ENCODE data around the gene JAKMIP2.
"Not testable (repeated sequence)": the region's sequence is repeated elsewhere in the genome, so short reads cannot be mapped to it uniquely, and the experiment has no call there.

Gene JAKMIP2

GRCh38 chr5:147746986-147747385, 35.5 kb downstream of the JAKMIP2 start:
- DNase-seq (ENCODE audit: low spot score), result no peak

- DNase-seq (ENCODE audit: low spot score), result no peak
These were observed 38.7 kb downstream of the JAKMIP2 start for GRCh38 chr5:147743678-147744374.

DNA sequence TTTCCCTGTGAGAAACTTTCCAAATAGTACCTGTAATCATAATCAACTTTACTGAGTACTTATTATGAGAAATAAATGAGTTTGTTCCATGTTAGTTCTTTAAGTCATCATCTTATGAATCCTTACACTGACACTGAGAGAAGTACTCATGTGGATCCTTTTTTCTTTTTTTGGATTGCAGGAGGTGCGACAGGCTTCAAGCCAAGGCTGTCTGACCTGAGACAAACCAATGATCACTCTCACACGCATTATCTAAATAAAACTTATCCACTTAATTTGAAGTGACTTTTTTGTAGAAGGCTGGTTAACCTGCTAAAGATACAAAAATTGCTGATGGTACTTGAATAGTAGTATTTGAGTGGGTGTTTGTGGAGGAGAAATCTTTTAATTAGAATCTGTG, 39.5 kb downstream of the JAKMIP2 start:
- DNase-seq (ENCODE audit: low spot score), result no peak

GRCh38 chr5:147742151-147742550, 40.4 kb downstream of the JAKMIP2 start:
- no peak for DNase-seq (ENCODE audit: low spot score)

- no peak for DNase-seq (ENCODE audit: low spot score)
These were observed 41.7 kb downstream of the JAKMIP2 start for GRCh38 chr5:147740864-147741263.

DNA sequence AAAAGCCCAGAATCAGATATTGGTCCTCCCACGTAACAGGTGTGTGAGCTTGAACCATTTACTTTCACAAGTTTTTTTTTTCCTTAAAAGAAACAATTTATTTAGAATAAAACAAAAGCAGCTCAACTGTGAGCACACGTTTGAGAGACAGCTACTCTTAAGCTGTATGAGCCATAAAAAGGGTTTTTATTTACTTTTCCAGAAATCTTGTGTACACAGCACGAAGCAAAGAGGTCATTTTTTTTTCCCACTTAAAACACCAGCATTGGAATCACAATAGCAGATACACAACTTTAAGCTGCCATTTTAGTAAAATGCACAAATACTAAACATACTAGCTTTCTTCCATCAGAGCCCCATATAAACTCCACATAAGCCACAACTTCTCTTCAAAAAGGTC, 44.6 kb downstream of the JAKMIP2 start:
- no peak for DNase-seq (ENCODE audit: low spot score)

DNA sequence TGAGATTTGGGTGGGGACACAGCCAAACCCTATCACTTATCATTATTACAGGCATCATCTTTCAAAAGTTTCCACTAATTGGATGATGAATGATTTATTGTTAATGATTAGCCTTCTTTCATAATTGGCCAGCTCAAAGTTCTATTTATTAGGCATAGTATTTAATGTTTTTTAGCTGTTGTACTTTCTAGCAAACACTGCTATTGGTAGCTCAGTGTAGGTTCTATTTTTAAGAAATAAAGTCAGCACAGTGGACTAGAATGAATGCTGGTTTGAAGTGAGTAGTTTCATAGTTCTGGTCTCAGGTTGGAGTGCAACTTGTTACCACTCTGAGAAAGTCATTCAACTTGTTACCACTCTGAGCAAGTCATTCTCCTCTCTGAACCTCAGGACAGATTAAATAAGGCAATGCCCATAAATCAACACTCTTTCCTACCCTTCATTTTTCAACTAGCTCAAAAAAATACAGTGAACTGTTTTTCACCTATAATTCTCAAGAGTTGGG, 46.9 kb downstream of the JAKMIP2 start:
- DNase-seq (ENCODE audit: low spot score), result no peak

- no peak for DNase-seq (ENCODE audit: low spot score)
These were observed 47.6 kb downstream of the JAKMIP2 start for GRCh38 chr5:147734894-147735293.

- no peak for DNase-seq (ENCODE audit: low spot score)
These were observed 49.5 kb downstream of the JAKMIP2 start for GRCh38 chr5:147733075-147733474.

- no peak for DNase-seq (ENCODE audit: low spot score)
These were observed 50.1 kb downstream of the JAKMIP2 start for GRCh38 chr5:147732291-147732883.

GRCh38 chr5:147731431-147732290, 50.9 kb downstream of the JAKMIP2 start:
- no peak for DNase-seq (ENCODE audit: low spot score)

DNA sequence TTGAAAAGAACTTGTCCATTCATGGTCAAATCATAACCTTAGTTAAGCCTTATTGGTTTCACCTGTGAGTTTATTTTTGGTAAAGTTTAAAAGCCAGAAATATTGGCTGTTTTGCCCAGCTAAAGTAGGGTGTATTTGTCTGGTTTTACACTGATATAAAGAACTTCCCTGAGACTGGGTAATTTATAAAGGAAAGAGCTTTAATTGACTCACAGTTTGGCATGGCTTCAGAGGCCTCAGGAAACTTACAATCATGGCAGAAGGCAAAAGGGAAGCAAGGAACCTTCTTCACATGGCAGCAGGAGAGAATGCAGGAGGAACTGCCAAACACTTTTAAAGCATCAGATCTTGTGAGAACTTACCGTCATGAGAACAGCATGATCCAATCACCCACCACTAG, 55.3 kb downstream of the JAKMIP2 start:
- no peak for DNase-seq (ENCODE audit: low spot score)

GRCh38 chr5:147721191-147721960, 61.2 kb downstream of the JAKMIP2 start:
- not testable (repeated sequence) for DNase-seq (ENCODE audit: low spot score)

DNA sequence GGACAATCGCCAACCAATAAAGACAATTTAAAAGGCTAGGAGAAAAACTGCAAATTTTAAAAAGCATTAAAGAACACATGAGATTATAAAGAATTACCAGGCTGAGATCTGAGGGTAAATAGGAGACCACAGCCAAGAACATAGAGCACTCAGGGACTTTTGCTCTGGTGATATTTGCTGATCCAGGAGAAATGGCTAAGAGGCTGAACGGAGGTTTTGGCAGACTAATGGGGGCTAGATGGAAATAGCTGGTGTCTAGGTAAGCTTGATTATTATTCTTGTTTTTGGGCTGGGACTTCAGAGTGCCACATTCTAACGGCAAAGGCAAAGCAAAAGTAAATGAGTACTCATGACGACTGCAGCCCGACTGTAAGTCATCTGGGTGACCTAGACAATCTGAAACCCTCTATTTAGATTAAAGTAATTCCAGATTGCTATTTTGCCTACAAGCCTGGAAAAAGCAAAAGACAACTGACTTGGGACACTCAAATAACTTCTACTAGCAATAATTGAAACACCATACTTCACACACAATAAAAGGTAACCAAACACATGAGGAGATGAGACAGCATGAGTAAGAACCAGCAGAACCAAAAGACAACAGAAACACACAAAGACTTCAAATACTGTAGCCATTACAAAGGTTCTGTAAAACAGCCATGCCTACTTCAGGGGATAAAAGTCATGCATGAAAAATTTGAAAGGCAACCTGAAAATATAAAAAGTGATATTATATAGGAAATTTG, 68.8 kb downstream of the JAKMIP2 start:
- DNase-seq (ENCODE audit: low spot score), result no peak

GRCh38 chr5:147712598-147712997, 69.9 kb downstream of the JAKMIP2 start:
- DNase-seq (ENCODE audit: low spot score), result no peak

GRCh38 chr5:147712019-147712418, 70.5 kb downstream of the JAKMIP2 start:
- DNase-seq (ENCODE audit: low spot score), result no peak

GRCh38 chr5:147711019-147711418, 71.5 kb downstream of the JAKMIP2 start:
- no peak for DNase-seq (ENCODE audit: low spot score)

DNA sequence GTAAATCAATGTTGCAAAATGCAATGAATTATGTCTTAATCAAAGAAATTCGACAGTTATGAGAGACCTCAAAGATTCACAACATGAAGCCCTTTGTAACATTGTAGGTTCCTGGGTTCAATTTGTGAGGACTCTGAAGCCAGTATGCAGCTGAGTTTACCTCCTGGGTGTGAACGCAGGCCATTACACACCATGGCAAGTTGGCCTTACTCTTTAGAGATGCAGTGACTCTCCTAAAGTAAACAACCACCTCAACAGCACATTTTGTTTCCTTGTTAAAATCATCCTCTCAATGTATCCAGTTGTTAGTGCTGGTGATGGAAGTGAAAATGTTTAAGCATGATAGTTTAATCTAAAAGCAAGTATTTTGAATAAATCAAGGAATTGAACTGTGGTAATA, 73.8 kb downstream of the JAKMIP2 start:
- no peak for DNase-seq (ENCODE audit: low spot score)

DNA sequence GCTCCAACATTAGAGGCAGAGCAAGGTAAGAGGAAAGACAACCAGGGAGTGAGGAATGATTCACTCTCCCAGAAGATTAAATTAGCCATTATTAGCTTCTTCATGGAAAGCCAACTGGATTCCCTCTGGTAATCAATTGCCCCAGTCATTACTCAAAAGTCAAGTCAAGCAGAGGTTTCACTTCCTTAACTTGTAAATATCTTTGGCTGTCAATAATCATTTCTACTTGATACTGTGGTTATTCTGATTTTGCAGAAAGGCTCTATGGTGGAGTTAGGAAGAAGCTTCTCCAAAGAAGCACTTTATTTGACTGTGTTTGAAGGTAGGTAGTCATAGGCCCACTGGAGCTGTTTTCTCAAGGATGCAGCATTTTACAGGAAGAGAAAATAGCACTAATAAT, 78.0 kb downstream of the JAKMIP2 start:
- no peak for DNase-seq (ENCODE audit: low spot score)

DNA sequence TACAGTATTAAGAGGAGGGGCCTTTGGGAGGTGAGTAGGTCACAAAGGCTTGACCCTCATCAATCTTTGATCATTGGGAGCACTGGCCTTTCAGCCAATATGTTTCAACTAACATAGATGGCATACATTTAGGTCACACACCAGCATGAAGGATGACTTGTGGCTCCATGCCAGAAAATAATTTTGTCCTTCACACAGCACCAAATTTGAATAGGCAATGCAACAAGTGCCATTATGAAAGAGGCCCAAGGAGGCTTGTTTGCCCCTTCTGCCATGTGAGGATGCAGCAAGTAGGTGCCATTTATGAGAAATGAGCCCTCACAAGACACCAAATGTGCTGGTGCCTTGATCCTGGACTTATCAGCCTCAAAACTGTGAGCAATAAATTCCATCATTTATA, 81.1 kb downstream of the JAKMIP2 start:
- no peak for DNase-seq (ENCODE audit: low spot score)

DNA sequence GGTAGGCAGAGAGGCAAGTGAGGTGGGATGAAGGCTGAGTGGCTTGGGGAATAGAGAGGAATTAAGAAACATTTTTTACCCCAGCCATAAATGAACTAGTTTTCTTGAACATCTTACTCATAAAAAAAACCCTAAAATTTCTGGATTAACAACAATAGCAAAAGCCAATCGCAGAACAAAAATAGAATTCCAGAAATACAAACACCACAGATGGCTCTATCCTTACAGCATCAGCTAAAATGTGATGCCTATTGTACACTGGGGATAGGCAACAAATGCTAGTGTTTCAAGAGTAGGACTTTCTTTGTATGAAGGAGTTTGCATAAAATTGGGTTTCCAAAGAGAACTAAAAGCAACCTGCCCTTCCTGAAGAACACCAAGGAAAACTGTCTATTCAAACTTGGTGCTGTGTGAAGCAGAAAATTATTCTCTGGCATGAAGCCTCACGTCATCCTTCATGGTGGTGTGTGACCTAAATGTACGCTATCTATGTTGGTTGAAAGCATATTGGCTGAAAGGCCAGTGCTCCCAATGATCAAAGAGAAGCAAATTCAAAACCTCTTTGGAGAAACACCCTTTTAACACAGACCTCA, 82.9 kb downstream of the JAKMIP2 start:
- DNase-seq (ENCODE audit: low spot score), result no peak

Measured in CD4-positive, alpha-beta T cell treated with Interleukin-2 at 100 ng/mL for 4 hours (primary cell).